IPS-NIHi7 (cell line): ENCODE measurements around the gene KRT33B.
A peak's percentile ranks its signal among the peaks of the same experiment; 100 is the strongest.
"Not testable (repeated sequence)": the region's sequence is repeated elsewhere in the genome, so short reads cannot be mapped to it uniquely, and the experiment has no call there.

ENCODE experiments used
- DNase-seq: peaks from one replicate; pipeline ENCODE4 v3.0.0; 2012; ENCODE audit warnings: mixed read lengths; ENCODE audit errors: extremely low spot score

The KRT33B gene

DNA sequence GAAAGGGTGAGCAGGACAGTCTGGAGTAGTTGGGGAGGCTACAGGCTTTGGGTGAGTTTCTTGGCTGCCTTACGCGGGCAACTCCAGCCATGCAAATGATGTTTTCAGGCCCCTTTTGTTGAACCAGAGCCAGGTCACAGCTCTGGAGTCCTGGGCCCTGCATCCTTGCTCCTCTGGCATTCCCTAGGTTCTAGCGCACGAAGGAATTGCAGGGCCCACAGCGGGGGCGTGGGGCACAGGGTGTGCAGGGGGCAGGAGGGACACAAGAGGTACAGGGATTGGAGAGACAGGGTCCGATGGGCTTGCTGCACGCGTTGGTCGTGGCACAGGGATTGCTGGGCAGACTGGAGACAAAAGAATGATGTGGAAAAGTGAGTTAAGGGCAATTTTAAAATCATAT, 24.2 kb upstream of the KRT33B start:
- no peak for DNase-seq

DNA sequence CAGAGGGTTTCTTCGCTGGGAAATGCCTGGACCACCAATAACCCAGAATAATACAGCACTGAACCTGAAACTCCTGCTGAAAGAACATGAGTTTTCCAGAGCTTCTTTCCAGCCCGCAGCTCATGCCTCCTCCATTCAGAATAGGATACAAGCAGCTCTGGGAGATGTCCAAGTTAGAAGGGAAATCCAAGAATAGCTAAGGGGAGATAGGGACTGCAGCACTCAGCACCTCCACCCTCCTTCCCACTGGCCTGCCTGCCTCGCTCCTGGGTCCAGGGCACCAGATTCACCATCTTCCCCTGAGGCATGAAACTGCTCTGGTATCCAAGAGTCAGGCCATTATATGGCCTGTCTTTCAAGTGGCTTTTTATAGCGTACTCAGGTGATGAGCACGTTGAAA, 23.7 kb upstream of the KRT33B start:
- no peak for DNase-seq

DNA sequence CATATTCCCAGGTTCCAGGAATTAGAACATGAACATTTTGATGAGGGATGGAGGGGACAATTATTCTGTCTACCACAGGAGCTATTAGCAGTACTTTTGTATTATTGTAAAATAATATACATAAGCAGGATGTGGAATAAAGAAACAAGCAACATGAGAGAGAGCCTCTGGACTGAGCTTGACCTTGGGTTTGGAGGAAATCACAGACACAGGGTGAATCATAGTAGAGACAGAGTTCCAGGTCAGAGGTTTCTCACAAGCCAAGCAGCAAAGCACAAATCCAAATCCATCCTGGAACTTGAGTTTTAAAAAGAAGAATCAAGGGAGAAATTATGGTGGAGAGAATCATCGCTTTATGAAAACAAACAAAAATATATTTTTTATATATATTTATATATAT, 22.7 kb upstream of the KRT33B start:
- no peak for DNase-seq

DNA sequence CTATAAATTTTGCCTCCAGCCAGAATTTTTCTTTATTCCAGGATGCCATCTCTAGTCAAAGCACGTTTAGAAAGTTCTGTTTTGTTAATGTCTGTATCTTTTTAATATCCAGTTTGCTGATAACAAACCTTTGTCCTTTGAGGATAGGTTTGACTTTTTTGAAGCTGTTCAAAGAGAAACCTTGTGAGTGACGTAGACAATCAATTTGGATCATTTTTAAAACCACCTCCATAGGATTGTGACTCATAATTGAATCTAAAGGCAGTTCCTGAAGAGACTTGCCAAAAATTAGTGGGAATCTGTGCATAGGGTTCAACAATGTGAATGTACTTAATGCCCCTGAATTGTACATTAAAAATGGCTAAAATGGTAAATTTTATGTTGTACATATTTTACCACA, 21.9 kb upstream of the KRT33B start:
- no peak for DNase-seq

DNA sequence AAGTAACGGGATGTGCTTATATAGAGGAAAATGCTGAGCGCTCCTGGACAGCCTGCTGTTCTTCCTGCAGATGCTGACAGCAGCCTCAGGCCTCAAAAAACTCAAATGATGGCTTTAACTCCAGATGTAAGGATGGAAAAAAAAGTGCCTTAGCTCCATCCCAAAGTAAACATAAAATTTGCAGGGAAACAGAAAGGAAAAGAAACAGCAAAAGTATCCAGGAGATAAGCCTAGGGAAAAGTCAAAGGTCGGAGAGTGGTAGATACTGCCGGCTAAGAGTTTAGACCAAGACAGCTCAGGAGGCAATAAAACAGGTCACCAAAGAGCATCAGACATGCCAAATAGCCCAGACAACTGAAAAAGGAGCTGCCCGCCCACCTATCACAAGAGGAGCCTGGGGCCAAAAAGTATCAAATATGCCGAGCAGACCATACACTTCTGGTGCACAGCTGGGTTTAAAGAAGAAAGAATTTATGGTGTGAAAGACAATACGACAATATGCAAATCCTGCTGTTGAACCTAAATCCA, 20.9 kb upstream of the KRT33B start:
- no peak for DNase-seq

DNA sequence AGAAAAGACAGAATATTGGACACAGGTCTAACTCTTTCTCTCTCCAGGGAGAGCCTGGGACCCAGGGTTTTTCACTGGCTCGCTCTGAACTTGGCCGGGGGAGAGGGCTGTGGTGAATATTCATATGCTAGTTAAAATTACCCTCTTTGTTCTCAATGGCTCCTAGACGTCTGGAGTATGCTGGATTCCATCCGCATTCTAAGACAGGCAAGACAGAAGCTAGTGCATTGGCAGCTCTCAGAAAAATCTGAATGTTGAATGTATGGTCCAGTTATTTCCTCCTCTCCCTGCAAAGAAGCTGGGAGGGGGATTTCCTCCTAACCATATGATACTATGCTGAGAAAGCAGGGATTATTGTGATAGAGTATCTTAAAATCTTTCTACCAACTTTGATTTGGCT, 18.1 kb upstream of the KRT33B start:
- no peak for DNase-seq

DNA sequence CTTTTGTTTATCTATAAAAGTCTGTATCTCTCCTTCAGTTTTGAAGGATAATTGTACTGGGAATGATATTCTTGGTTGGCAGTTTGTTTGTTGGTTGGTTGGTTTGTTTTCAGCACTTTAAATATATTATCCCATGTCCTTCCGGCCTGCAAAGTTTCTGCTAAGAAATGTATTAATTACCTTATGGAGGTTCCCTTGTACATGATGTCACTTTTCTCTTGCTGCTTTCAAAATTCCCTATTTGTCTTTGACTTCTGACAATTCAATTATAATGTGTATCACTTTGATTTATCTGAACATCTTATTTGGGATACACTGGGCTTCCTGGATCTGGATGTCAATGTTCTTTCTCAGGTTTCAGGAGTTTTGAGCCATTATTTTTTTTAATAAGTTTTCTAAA, 16.6 kb upstream of the KRT33B start:
- DNase-seq = no peak

DNA sequence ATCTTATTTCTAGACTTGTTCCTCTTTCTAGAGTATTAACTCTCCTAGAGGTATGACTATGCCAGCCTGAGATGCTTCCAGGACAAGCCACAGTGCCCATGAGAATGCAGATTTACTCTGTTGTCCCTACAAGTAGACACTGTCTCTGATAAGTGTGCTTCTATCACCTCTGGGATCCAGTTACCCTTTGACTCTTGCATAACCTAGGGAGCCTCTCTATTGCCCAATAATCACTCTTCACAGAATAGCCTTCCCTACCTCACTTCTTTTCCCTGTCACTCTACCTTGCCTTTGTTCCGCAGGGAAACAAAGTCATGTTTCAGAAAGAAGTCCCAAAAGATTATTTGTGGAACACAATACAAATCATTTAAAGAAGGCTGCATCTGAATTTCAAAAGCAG, 14.1 kb upstream of the KRT33B start:
- no peak for DNase-seq

DNA sequence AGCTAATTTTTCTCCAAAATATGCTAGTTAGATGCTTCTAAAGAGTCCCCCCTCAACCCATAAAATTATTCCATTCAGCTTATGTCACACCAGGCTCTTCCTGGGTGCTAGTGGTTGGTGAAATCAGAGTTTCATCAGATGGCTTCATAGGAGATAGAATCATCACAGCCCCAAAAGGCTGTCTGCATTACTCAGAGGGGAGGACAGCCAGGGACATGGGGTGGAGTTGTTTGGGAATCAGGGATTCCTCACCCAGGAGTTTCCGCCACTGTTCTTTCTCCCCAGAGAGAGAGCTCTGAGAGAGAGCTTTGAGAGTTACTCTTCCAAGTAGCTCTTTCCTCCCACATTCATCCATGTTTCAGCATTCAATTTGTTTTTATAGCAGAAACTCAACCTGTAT, 12.8 kb upstream of the KRT33B start:
- no peak for DNase-seq

DNA sequence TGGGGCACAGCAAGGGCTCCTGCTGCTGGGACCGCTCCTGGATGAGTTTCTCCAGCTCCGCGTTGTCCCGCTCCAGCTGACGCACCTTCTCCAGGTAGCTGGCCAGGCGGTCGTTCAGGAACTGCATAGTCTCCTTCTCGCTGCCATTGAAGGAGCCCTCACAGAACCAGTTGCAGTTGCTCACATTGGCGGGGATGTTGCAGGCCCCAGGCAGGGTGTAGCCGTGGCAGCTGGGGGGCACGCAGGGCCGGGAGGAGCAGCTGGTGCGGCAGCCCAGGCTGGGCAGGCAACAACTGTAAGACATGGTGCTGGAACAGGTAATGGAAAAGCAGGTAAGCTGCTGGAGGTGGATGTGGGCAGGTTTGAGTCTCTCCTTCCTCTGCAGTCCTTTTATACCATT, 12.3 kb upstream of the KRT33B start, which contains the start of gene KRT34:
KRT34 (minus strand) TSS at position 364 of the 400 bp plus-strand sequence; CDS start at position 304, 60 bp downstream.
- DNase-seq = not testable (repeated sequence)

DNA sequence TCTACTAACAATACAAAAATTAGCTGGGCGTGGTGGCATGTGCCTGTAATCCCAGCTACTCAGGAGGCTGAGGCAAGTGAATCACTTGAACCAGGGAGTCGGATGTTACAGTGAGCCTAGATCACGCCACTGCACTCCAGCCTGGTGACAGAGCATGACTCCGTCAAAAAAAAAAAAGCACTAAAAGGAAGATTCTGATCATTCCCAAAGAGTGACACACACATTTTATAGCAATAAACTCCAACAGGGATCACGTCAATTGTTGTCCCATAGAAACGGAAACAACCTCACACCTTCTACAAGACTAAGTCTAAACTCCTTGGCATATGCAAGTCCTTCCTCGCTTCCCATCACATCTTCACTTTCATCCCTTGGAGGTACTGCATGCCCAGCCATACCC, 10.5 kb upstream of the KRT33B start:
- DNase-seq = not testable (repeated sequence)

DNA sequence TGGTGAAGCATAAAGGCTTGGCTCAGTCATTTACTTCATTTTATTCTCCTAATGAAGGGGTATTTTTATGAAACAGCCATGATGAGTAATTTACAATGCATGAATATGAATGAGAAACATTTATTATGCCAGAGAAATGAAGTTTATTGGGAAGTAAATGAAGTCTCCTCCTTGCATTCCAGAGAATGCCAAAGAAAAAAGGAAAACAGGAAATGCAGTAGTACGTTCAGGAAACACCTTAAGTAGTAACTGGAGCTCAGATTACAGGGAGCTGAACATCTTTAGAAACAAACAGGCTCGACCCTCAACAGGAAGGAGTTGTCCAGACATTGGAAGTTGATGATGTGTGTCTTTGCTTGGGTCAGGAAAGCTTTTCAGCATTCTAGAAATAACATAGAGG, 7.9 kb upstream of the KRT33B start:
- no peak for DNase-seq

DNA sequence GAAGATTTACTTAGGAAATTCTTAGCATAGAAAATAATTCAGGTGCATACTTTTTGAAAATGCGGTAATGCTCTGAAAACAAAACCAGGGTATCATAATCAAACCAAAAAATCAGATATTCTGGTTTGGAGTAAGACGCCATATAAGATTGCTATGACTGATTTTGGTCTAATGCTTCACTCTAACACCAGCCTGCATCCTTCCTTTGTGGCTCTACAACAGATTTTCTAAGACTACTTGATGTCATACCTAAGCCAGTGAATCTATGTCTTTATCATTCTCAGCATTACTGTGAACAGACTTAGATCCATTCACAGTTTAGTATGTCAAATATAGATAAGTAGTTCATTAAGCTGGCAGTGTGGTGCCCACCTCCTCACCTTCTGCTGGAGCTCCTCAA, 590 bp downstream of the KRT33B start:
- no peak for DNase-seq

DNA sequence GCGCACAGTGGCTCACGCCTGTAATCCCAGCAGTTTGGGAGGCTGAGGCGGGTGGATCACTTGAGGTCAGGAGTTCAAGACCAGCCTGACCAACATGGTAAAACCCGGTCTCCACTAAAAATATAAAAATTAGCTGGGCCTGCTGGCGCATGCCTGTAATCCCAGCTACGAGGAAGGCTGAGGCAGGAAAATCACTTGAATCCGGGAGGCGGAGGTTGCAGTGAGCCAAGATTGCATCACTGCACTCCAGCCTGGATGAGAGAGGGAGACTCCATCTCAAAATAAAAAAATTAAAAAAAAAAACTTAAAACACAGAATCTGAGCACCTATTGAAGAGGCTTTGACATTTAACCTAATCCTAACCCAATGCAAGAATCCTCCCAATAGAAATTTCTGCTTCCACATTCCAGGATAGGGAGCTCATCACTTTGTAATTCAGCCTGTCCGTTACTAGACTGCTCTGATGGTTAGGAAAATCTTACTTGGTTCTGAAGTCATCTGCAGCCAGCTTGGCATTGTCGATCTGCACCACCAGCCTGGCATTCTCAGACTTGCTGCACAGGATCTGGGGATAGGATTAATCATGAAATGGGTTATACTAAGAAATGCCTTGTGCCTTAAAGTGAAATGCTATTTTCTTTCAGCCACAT, 2.1 kb downstream of the KRT33B start:
- DNase-seq = peak; percentile 17

DNA sequence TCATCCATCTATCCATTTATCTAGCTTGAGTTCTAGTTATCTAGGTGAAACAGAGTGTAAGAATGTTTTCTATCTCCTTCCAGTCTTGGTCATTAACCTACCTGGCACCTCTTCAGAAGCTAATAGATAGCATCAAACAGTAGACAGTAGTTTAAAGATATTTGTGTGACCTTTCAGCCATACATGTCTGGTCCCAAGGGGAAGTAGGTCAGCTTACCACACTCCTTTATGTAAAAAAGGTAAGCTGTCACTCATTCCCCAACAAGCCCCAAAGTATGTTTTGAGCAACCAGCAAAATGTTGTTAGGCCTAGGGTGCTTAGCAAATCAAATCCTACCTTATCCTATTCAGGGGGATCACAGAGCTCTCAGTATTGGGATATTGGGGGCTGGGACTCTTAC, 3.5 kb downstream of the KRT33B start:
- no peak for DNase-seq

DNA sequence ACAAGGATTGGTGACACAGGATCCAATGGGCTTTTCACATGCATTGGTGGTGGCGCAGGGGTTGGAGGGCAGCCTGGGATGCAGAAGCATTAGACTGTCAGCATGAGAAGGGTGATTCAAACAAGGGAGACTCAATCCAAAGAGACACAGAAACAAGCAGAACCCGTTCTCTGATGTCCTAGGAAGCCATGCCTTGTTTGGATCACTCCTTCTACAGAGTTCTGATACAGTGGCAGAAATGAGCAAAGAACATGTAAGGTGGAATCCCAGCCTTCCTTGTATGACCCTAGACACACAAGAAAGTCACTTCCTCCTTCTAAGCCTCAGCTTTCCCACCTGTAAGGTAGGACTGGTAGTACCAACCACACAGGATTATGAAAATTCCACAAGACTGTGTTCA, 5.7 kb downstream of the KRT33B start:
- no peak for DNase-seq

DNA sequence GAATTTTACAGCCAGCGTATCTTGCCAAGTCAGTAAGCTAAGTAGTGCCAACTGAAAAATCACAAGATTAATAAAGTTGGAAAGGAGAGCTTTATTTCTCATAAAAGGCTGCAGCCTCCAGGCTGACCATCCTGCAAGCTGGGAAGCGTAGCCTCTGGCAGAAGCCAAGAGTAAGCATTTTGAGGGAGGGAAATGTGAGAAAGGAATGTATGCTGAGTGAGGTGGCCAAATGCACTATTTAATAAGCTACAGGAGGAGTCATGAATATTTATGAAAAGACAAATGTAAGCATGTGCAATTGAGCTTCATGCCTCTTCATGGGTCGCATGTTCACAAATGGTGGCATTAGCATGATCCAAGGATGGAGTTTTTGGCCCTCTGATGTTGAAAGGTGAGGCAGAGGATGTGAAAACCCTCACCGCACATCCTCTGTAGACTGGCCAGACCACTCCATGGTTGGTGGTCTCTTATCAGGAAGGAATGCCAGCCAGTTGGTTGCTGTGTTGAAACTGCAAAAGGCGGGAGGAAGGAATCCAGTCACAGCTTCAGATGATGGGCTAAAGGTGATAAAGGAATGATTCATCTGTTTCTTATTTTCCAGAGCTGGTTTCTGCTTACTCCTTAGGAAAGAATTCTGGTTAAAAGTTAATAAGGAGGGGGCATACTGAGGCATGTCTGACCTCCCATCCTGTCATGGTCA, 9.2 kb downstream of the KRT33B start:
- no peak for DNase-seq

DNA sequence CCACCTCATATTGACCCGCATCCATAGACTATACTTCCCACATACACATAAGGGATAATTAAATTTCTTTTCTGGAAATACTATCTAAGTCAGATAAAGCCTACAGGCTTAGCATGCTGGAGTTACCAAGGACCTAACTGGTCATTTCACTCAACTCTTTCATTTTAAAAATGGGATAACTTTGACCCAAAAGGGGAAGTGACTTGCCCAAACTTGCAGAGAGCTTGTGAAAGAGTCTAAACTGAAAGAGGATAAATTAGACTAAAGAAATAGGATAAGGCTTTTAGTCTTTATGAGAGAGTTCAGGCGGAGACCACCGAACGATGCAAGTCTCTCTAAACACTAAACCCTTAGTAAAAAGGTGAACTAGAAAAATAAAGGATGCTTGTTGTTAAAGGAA, 15.1 kb downstream of the KRT33B start:
- no peak for DNase-seq

DNA sequence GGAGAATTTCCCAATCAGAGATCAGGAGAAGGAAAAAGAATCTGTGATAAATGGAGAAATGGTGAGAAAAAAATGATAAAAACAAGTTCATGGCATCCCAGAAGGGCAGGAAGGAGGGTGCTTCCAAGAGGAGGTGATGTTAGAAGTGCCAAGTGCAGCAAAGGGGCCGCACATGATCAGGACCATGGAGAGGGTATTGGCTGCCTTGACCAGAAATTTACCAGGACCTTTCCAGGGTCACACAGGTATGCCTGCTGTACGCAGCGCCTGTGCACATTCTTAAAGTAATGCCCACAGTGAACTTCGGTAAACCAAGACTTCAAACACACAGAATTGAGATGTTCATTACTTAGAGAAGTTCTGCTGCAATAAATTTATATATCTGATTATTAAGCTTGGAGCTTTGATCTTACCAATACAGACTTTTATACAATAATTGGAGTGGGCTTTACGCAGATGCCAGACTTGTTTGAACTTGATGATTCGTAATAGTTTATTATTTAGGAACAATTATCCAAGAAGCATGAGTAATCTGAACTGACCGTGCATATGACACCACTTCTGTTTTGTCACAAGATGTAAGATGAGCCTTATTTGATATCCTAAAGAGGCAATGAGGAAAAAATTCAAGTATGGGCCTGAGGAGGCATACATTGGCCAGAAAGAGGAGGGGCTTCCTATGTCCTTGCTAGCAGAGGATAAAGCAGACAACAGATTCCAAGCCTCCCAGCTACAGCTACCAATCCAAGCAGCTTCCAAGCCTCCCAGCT, 16.8 kb downstream of the KRT33B start:
- peak; percentile 45 for DNase-seq

DNA sequence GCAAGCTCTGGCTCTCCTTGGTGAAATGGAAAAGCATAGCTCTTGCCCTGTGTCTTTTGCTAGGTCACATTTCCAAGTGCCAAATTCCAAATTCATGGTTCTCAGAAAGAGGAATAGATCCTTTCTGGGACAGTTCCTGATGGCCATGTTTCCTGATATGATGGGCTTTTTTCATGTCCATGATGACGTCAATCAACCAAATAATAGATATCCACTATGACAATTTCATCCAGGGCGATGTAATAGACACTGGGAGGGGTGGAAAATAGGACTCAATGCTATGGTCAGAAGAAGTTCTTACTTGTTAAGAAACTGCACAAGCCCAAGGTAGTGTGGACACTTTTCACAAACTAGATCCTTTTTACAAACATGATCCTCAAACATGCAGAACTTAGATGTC, 18.4 kb downstream of the KRT33B start:
- no peak for DNase-seq

DNA sequence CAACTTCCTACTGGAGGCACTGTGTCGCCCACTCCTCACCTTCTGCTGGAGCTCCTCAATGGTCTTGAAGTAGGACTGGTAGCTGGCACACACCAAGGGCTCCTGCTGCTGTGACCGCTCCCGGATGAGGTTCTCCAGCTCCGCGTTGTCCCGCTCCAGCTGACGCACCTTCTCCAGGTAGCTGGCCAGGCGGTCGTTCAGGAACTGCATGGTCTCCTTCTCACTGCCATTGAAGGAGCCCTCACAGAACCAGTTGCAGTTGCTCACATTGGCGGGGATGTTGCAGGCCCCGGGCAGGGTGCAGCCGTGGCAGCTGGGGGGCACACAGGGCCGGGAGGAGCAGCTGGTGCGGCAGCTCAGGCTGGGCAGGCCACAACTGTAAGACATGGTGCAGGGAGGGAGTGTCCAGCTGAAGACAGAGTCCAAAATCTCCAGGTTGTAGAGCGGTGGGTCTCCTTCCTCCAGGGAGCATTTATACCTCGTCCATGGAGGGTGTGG, 19.2 kb downstream of the KRT33B start, which contains the start of gene KRT33A:
KRT33A (minus strand) TSS at position 448 of the 498 bp plus-strand sequence; CDS start at position 387, 61 bp downstream.
- DNase-seq = not testable (repeated sequence)
